ENCODE measurements around the gene ARPC4. TPM values are rescaled to one million over a fixed set of nuclear protein-coding genes. Genes with fewer than 3 reads are reported as not detected.

The ARPC4 gene
- total RNA-seq = 196 and 267 TPM in 2 replicates

DNA sequence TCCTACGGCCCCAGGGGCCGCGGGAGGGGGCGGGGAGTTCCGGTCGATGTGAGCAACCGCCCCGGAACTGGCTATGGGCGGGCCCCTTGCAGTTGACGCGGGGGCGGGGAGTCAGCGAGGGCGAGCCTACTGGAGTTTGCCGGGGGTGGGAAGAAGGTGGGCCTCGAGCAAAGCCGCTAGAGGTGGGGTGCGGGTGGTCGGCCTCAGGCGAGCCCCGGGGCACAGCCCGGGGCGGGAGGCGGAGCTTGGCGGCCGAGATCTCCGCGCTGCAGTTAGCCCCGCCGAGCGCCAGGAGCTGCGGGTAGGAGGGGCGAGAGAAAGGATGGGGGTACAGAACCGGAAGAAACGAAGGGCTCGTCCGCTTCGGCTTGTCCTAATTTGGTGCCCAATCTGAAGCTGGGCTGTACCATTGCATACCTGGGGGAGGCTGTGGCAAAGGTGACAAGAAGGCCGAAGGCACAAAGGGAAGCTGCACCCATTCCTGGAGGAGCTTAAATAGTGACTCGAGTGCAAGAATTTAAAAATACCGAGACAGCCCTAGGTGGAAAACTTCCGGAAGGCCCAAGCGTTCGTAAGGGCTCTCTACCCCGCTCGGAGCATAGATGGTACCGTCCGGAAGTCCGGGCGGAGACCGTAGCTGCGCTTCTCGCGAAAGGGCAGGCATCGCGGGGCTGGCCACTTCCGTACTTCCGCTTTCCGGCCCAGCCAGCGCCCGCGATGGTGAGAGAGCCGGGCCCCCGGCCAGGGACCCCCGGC lies at the start of gene ARPC4, which contains the start of gene TADA3:
ARPC4 (plus strand) TSS at position 678 of the 756 bp plus-strand sequence; CDS start at position 718, 40 bp downstream.
TADA3 (minus strand) TSS at position 69 of the 756 bp plus-strand sequence. CDS start 1,007 bp downstream, outside the sequence.

DNA sequence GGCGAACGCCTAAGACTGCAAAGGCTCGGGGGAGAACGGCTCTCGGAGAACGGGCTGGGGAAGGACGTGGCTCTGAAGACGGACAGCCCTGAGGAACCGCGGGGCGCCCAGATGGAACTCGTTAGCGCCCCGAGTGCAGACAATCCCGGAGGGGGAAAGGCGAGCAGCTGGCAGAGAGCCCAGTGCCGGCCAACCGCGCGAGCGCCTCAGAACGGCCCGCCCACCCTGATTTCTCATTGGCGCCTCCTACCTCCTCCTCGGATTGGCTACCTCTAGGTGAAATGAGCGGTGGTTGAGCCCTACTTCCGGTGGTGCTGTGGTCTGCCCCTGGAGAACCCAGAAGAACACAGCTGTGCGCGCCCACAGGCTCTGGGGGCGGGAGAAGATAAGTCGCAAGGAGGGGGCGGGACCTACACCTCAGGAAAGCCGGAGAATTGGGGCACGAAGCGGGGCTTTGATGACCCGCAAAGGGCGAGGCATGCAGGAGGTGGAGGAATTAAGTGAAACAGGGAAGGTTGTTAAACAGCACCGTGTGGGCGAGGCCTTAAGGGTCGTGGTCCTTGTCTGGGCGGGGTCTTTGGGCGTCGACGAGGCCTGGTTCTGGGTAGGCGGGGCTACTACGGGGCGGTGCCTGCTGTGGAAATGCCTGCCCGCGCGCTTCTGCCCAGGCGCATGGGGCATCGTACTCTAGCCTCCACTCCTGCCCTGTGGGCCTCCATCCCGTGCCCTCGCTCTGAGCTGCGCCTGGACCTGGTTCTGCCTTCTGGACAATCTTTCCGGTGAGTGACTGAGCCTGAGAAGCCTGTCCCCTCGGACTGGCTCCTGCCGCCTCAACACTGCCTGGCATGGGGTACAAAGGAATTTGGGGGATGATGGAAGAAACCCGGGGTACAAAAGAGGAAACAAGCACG lies 43.0 kb upstream of the ARPC4 start, which contains the start of gene OGG1:
OGG1 (plus strand) TSS at position 308 of the 911 bp plus-strand sequence; CDS start at position 643, 335 bp downstream.

DNA sequence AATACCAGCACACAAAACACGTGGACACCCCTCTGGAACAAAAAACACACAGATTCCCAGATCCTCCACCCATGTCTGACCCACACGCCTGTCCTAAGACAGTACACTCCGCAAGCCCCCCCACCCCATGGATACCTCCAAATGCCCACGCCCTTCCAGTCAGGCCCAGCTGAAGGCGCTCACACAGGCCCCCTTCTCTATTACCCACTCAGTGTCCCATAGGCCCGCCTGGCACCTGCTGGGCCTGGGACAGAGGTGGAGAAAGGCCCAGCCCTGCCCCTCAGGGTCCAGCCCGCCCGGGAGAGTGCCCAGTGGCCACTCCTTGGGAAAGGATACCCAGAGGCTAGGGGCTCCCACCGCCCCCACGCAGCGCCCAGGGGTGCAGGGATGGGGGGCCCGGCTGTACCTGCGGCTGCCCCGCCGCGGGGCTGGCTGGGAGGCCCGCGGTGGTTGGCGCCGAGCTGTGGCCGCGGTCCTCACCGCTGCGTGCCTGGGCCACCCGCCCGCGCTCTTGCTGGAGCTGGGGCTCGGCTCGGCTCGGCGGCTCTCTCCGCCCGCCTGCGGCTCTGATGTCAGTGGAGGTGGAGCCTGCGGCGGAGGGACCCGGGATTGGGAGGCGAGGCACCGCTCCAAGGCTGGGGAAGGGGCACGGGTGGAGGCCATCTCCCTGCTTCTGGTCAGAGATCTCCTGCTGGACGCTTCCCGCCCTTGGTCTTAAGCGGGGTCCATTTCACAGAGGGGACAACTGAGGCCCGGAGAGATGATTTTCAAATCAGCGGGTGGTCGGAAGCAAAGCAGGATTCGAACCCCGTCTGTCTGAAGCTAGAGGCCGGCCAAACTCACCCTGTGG lies 23.2 kb upstream of the ARPC4 start, which contains the start of gene CAMK1:
CAMK1 (minus strand) TSS at position 522 of the 850 bp plus-strand sequence. CDS start 2,198 bp downstream, outside the sequence.

DNA sequence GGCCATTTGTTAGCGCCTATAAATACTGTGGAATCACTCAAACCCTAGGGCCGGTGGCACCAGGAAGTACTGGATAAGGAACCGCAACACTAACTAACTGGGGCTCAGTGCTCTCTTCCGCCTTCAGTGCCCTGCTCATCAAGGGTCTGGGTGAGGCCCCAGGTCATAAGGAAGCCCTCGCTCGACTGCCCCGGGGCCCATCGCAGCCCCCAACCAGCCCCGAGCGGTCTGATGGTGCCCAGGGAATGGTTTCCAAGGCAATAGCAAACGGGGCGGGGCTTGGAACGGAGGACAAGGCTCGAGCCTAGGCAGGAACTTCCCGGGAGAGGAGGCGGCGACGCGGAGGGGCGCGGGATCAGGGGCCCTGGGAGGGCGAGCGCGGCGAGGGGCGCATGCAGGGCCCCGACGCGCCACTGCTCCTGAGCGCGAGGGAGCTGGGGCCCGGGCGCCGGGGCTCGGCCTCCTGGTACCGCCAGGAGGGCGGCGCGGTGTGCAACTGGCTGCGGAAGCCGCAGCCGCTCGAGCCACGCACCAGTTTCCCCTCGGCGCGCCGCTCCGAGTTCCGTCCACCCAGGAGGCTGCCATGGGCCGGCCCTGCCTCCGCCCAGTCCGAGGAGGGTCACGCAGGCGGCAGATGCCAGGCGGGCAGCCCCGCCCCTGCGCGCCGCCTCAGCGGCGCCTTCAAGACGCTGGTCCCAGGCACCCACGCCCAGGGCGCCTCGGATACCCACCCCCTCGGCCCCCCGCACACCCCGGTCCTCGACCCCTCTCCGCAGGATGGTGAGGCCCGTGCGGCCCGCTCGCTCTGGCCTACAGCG lies 16.9 kb downstream of the ARPC4 start, which contains the start of gene TTLL3:
TTLL3 (plus strand) TSS at position 648 of the 818 bp plus-strand sequence. CDS start 400 bp downstream, outside the sequence.

DNA sequence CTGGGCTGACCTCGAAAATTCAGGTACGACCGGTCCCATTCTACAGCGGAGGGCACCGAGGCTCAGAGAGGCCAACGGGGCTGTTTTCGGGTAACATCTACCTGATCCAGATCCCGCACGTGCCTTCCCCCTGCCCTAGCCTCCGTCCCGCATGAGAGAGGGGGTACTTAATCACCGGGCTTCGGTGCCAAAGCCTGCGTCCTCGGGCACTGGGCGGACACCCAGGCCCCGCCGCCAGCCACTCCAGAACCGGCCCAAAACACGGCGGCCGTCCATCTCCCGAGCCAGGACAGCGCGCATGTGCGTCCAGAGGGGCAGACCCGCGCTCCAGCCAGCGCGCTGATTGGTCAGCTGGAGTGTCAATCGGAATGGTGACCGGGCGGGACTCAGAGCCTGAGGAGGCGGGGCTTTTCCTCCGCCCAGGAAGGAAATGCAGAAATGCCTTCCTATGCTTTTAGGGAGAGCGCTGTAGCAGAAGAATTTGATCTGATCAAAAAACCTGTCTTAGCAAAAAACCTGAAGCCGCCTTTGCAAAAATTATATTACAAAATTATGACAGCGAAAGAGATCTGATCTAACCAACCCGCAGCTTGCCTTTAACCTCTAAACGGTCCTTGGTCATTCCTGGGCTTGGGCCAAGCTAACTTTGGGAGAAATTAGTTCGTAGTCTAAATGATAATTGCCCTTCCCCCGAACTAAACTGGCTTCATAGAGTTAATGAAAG lies 51.0 kb downstream of the ARPC4 start, which contains the start of gene RPUSD3:
RPUSD3 (minus strand) TSS at position 294 of the 724 bp plus-strand sequence; CDS start at position 276, 18 bp downstream.

Other genes with a start within 250 kb of the ARPC4 start
- not detected in 2 replicates for gene LHFPL4, start 239.3 kb upstream of the ARPC4 start, total RNA-seq
- 40.6 and 49.8 TPM in 2 replicates for gene MTMR14, start 143.6 kb upstream of the ARPC4 start, total RNA-seq
- gene CPNE9, start 89.2 kb upstream of the ARPC4 start, total RNA-seq = not detected in 2 replicates
- gene BRPF1, start 61.3 kb upstream of the ARPC4 start, total RNA-seq = 17.4 and 19.8 TPM in 2 replicates
- 15.9 and 19.8 TPM in 2 replicates for gene OGG1, start 43.1 kb upstream of the ARPC4 start, total RNA-seq
- gene CAMK1, start 23.1 kb upstream of the ARPC4 start, total RNA-seq = 66.6 and 86.2 TPM in 2 replicates
- gene TADA3, start 609 bp upstream of the ARPC4 start, total RNA-seq = 71.8 and 81.4 TPM in 2 replicates
- 15.2 and 28.2 TPM in 2 replicates for gene TTLL3, start 17.2 kb downstream of the ARPC4 start, total RNA-seq
- gene RPUSD3, start 50.9 kb downstream of the ARPC4 start, total RNA-seq = 32.5 and 36.2 TPM in 2 replicates
- 0.12 TPM in 1 of 2 replicates, not detected in the other for gene CIDEC, start 87.2 kb downstream of the ARPC4 start, total RNA-seq
- gene JAGN1, start 97.5 kb downstream of the ARPC4 start, total RNA-seq = 31.5 and 40.1 TPM in 2 replicates
- gene IL17RE, start 109.8 kb downstream of the ARPC4 start, total RNA-seq = 0.62 and 2.0 TPM in 2 replicates
- 43.3 and 43.7 TPM in 2 replicates for gene IL17RC, start 124.0 kb downstream of the ARPC4 start, total RNA-seq
- gene CRELD1, start 140.8 kb downstream of the ARPC4 start, total RNA-seq = 20.6 and 69.7 TPM in 2 replicates
- gene PRRT3, start 159.3 kb downstream of the ARPC4 start, total RNA-seq = 1.3 and 2.1 TPM in 2 replicates
- 46.3 and 46.7 TPM in 2 replicates for gene EMC3, start 193.8 kb downstream of the ARPC4 start, total RNA-seq
- 9.6 and 43.9 TPM in 2 replicates for gene FANCD2, start 233.4 kb downstream of the ARPC4 start, total RNA-seq

Measured in uterine smooth muscle cell (primary cell).